GM13976 (cell line): ENCODE measurements around the gene DUSP11.
"Not testable (repeated sequence)": the region's sequence is repeated elsewhere in the genome, so short reads cannot be mapped to it uniquely, and the experiment has no call there.

Experiments
- DNase-seq: peaks from one replicate; pipeline ENCODE4 v3.0.0; 2012; ENCODE audit warnings: low spot score
- CTCF ChIP-seq: IDR thresholded peaks from 2 replicates; pipeline ENCODE4 v1.5.1; 2012; ENCODE audit warnings: borderline replicate concordance, mild to moderate bottlenecking; ENCODE audit not compliant: insufficient read depth; ENCODE audit errors: extremely low read depth, missing control alignments, control extremely low read depth
- in situ Hi-C: fragments of 300-500 bp; cut with MboI; formaldehyde crosslinking; loops from one replicate; pipeline ENCODE4 v1.12.0; 2022; ENCODE audit warnings: low sequenced_read_pairs, mixed read lengths, inconsistent platforms; ENCODE audit not compliant: unreplicated experiment

The DUSP11 gene

GRCh38 chr2:73739101-73739500, 40.8 kb downstream of the DUSP11 start:
- in situ Hi-C loops, result no loop called here

GRCh38 chr2:73736855-73737779, 42.8 kb downstream of the DUSP11 start, which contains the start of gene TPRKB:
TPRKB (minus strand) TSS chr2:73737345; CDS start chr2:73734569, 2,776 bp downstream.
- no peak for TF ChIP-seq CTCF
- in situ Hi-C loops, result no loop called here
- DNase-seq, result peak; percentile 97

More at GRCh38 chr2:73739101-73739500, 40.8 kb downstream of the DUSP11 start:
- no peak for DNase-seq
- no peak for TF ChIP-seq CTCF

- no peak for TF ChIP-seq CTCF
- in situ Hi-C loops, result no loop called here
- no peak for DNase-seq
These were observed 43.5 kb downstream of the DUSP11 start for GRCh38 chr2:73736378-73736777.

- in situ Hi-C loops, result no loop called here
- TF ChIP-seq CTCF, result no peak
- DNase-seq, result no peak
These were observed 49.1 kb downstream of the DUSP11 start for GRCh38 chr2:73730810-73731209.

GRCh38 chr2:73728711-73729110, 51.2 kb downstream of the DUSP11 start:
- no peak for DNase-seq
- no peak for TF ChIP-seq CTCF
- in situ Hi-C loops, result no loop called here

- TF ChIP-seq CTCF, result no peak
These were observed 51.9 kb downstream of the DUSP11 start for GRCh38 chr2:73728043-73728442.

GRCh38 chr2:73726657-73727056, 53.2 kb downstream of the DUSP11 start:
- DNase-seq, in situ Hi-C loops: not testable (repeated sequence)

More at GRCh38 chr2:73728043-73728442, 51.9 kb downstream of the DUSP11 start:
- DNase-seq, result no peak
- in situ Hi-C loops, result no loop called here
